HG02970 (cell line): Measurements from ENCODE around the gene NFILZ.

Experiments used
- ATAC-seq: cut with Tn5 transposase; IDR thresholded peaks from one replicate; pipeline ENCODE4 v1.9.1; 2021; ENCODE audit warnings: mild to moderate bottlenecking, moderate library complexity, moderate number of reproducible peaks; ENCODE audit not compliant: unreplicated experiment, low FRiP score

NFILZ gene

GRCh38 chr19:8641221-8641907, 10.9 kb downstream of the NFILZ start:
- no peak for ATAC-seq

GRCh38 chr19:8641908-8642547, 11.6 kb downstream of the NFILZ start:
- no peak for ATAC-seq

- no peak for ATAC-seq
Measured at GRCh38 chr19:8642561-8642960, 12.1 kb downstream of the NFILZ start.

- ATAC-seq = no peak
Measured at GRCh38 chr19:8643860-8644653, 13.6 kb downstream of the NFILZ start.

- no peak for ATAC-seq
Measured at GRCh38 chr19:8648240-8648639, 17.8 kb downstream of the NFILZ start.

GRCh38 chr19:8654591-8655339, 24.3 kb downstream of the NFILZ start:
- no peak for ATAC-seq

GRCh38 chr19:8655340-8655709, 24.9 kb downstream of the NFILZ start:
- no peak for ATAC-seq

- no peak for ATAC-seq
Measured at GRCh38 chr19:8657869-8658268, 27.4 kb downstream of the NFILZ start.

- no peak for ATAC-seq
Measured at GRCh38 chr19:8659905-8660304, 29.5 kb downstream of the NFILZ start.

GRCh38 chr19:8662263-8662662, 31.8 kb downstream of the NFILZ start:
- ATAC-seq = no peak

- ATAC-seq = no peak
Measured at GRCh38 chr19:8663920-8664670, 33.7 kb downstream of the NFILZ start.

GRCh38 chr19:8664671-8665057, 34.2 kb downstream of the NFILZ start:
- ATAC-seq = no peak

GRCh38 chr19:8665468-8666213, 35.2 kb downstream of the NFILZ start:
- ATAC-seq = no peak

- ATAC-seq = no peak
Measured at GRCh38 chr19:8666814-8667405, 36.5 kb downstream of the NFILZ start.

GRCh38 chr19:8673276-8673891, 43.0 kb downstream of the NFILZ start:
- ATAC-seq = no peak

GRCh38 chr19:8675066-8675465, 44.6 kb downstream of the NFILZ start:
- no peak for ATAC-seq

GRCh38 chr19:8678244-8678807, 47.9 kb downstream of the NFILZ start:
- ATAC-seq = no peak
